ENCODE data around the gene SEMA6A. TPM values are rescaled to one million over a fixed set of nuclear protein-coding genes. Genes with fewer than 3 reads are reported as not detected.

SEMA6A gene
- polyA plus RNA-seq, 3 donors: 0.16 TPM; not detected in 2

DNA sequence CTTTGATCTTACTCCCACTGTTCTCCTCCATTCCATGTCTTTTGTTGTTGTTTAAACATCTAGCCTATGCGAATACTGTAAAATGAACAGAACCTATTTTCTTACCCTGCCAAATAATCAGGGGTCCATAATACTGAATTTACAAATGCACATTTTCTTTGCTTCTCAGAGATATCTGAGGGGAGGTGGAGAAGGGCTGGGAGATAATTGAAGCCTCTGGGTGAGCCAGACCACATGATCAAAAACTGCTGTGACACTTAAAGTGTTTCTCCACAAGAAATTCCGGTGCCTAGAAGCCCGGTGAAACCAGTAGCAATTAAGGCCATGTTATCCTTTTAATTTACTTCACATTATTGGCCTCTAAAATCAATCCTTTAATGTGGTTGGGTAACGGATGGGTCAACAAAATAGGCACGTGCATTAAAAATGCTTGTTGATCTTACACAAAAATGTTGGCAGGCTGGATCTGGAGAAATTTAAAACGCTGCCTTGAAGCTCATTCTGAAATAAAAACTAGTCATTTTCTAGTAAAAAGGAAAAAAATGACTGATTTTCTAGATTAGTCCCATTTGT is 10.8 kb downstream of the SEMA6A start:
- Histone ChIP-seq H3K4me2 (replicated peaks; ENCODE audit: extremely low read depth, low read length, poor library complexity, severe bottlenecking) (no peak overlapping the region), H4K20me1 (ENCODE audit: insufficient read depth, low read length) (no peaks in the 10 kb centered on the region), H3K27ac (ENCODE audit: low read depth in 1 of 2, low read length in 2 of 2) (no peak overlapping the region), H3K4me1 (ENCODE audit: control insufficient read depth in 1 of 2, insufficient read depth in 2 of 2, low read length in 2 of 2) (no peaks in the 10 kb centered on the region), H3K4me3 (replicated peaks in 1 of 3; ENCODE audit: low read depth in 2 of 3, low read length in 3 of 3) (no peak overlapping the region), H3K9ac (ENCODE audit: insufficient read depth, low read length, poor library complexity, severe bottlenecking) (no peak overlapping the region), H2AFZ (ENCODE audit: insufficient read depth, low read depth, low read length, poor library complexity, severe bottlenecking) (no peak overlapping the region), H3K79me2 (ENCODE audit: insufficient read depth, low read length) (no peaks in the 10 kb centered on the region), H3K9me3 (replicated peaks in 1 of 2; ENCODE audit: control insufficient read depth in 1 of 2, insufficient read depth in 1 of 2, low read length in 2 of 2) (no peaks in the 10 kb centered on the region), H3K27me3 (ENCODE audit: control insufficient read depth in 2 of 2, insufficient read depth in 2 of 2, low read length in 2 of 2) (peaks cover 3 to 6% of the 10 kb centered on the region in 2 donors), H3K36me3 (replicated peaks in 1 of 2; ENCODE audit: control insufficient read depth in 1 of 2, insufficient read depth in 2 of 2, low read length in 2 of 2) (no peaks in the 10 kb centered on the region)
- peaks cover 0 to 5% (median 0%) of the 10 kb centered on the region in 7 donors for H3K9me3 Mint-ChIP-seq
- DNase-seq: no peak
- no peaks in the 10 kb centered on the region for H3K4me1 Mint-ChIP-seq
- H3K36me3 Mint-ChIP-seq: no peaks in the 10 kb centered on the region
- TF ChIP-seq, protein P1, sequence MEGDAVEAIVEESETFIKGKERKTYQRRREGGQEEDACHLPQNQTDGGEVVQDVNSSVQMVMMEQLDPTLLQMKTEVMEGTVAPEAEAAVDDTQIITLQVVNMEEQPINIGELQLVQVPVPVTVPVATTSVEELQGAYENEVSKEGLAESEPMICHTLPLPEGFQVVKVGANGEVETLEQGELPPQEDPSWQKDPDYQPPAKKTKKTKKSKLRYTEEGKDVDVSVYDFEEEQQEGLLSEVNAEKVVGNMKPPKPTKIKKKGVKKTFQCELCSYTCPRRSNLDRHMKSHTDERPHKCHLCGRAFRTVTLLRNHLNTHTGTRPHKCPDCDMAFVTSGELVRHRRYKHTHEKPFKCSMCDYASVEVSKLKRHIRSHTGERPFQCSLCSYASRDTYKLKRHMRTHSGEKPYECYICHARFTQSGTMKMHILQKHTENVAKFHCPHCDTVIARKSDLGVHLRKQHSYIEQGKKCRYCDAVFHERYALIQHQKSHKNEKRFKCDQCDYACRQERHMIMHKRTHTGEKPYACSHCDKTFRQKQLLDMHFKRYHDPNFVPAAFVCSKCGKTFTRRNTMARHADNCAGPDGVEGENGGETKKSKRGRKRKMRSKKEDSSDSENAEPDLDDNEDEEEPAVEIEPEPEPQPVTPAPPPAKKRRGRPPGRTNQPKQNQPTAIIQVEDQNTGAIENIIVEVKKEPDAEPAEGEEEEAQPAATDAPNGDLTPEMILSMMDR (IDR thresholded peaks at IDR 0.05): no peak
- no peak overlapping the region for H3K4me3 Mint-ChIP-seq
- H3K27ac Mint-ChIP-seq: no peak overlapping the region
- intact Hi-C loops (cut with micrococcal nuclease): no loop called here
- peaks cover 6 to 13% (median 10%) of the 10 kb centered on the region in 3 donors for H3K27me3 Mint-ChIP-seq (ENCODE audit: low read depth in 3 of 3)
- WGBS (ENCODE audit: insufficient coverage): 100% methylated on average over 2 of the region's 6 CpGs

DNA sequence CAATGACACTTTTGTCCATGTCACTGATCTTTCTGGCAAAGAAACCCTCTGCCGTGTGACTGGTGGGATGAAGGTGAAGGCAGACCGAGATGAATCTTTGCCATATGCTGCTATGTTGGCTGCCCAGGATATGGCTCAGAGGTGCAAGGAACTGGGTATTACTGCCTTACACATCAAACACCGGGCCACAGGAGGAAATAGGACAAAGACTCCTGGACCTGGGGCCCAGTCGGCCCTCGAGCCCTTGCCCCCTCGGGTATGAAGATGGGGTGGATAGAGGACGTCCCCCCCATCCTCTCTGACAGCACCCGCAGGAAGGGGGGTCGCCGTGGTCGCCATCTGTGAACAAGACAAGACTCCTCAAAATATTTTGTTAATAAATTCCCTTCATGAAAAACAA is 12.0 kb downstream of the SEMA6A start:
- TF ChIP-seq, protein P1 (IDR thresholded peaks at IDR 0.05): no peak

More for the DNA sequence above, 12.0 kb downstream of the SEMA6A start:
- H3K27ac ChIP-seq (ENCODE audit: low read depth in 1 of 2, low read length in 2 of 2): no peak overlapping the region
- no CpG with 5 or more reads among the region's 11 CpGs for WGBS (ENCODE audit: insufficient coverage)
- no peaks in the 10 kb centered on the region for H3K4me1 ChIP-seq (ENCODE audit: control insufficient read depth in 1 of 2, insufficient read depth in 2 of 2, low read length in 2 of 2)
- no peak overlapping the region for H3K4me3 ChIP-seq (replicated peaks in 1 of 3; ENCODE audit: low read depth in 2 of 3, low read length in 3 of 3)
- DNase-seq: no peak
- H3K79me2 ChIP-seq (ENCODE audit: insufficient read depth, low read length): no peaks in the 10 kb centered on the region
- Mint-ChIP-seq H3K36me3 (no peaks in the 10 kb centered on the region), H3K4me3 (no peak overlapping the region), H3K4me1 (no peaks in the 10 kb centered on the region), H3K27me3 (ENCODE audit: low read depth in 3 of 3) (peaks cover 0 to 6% (median 5%) of the 10 kb centered on the region in 3 donors), H3K27ac (no peak overlapping the region), H3K9me3 (peaks cover 0 to 5% (median 0%) of the 10 kb centered on the region in 7 donors)
- intact Hi-C loops (cut with micrococcal nuclease): no loop called here
- no peaks in the 10 kb centered on the region for H3K27me3 ChIP-seq (ENCODE audit: control insufficient read depth in 2 of 2, insufficient read depth in 2 of 2, low read length in 2 of 2)
- H3K9ac ChIP-seq (ENCODE audit: insufficient read depth, low read length, poor library complexity, severe bottlenecking): no peak overlapping the region
- H2AFZ ChIP-seq (ENCODE audit: insufficient read depth, low read depth, low read length, poor library complexity, severe bottlenecking): no peak overlapping the region
- H3K36me3 ChIP-seq (replicated peaks in 1 of 2; ENCODE audit: control insufficient read depth in 1 of 2, insufficient read depth in 2 of 2, low read length in 2 of 2): no peaks in the 10 kb centered on the region
- no peak overlapping the region for H3K4me2 ChIP-seq (replicated peaks; ENCODE audit: extremely low read depth, low read length, poor library complexity, severe bottlenecking)
- H3K9me3 ChIP-seq (replicated peaks in 1 of 2; ENCODE audit: control insufficient read depth in 1 of 2, insufficient read depth in 1 of 2, low read length in 2 of 2): no peaks in the 10 kb centered on the region
- no peaks in the 10 kb centered on the region for H4K20me1 ChIP-seq (ENCODE audit: insufficient read depth, low read length)

All from CD14-positive monocyte (primary cell).